ENCODE data around the gene RPS6KA2.

GRCh38 chr6:166508726-166509125, 118.3 kb downstream of the RPS6KA2 start:
- no peak for TF ChIP-seq CTCF (IDR thresholded peaks at IDR 0.05)
- no peak for TF ChIP-seq POLR2A (IDR thresholded peaks at IDR 0.05)
